Smooth muscle cell (in vitro differentiated cells): ENCODE measurements around the gene KRT15. TPM values are rescaled to one million over a fixed set of nuclear protein-coding genes. Genes with fewer than 3 reads are reported as not detected.

Experiments used
- DNase-seq: peaks from one replicate; lab custom pipeline; 2025; ENCODE audit not compliant: unreplicated experiment; lab: John Stamatoyannopoulos, UW
- H2AFZ ChIP-seq: fragments of 200-600 bp; sonication (generic); 2 replicates; pipeline ENCODE4 v1.6.0; 2016; ENCODE audit warnings: antibody characterized with exemption, low read depth, mild to moderate bottlenecking
- H3F3A ChIP-seq: fragments of 200-600 bp; sonication (generic); 2 replicates; pipeline ENCODE4 v1.6.0; 2017; ENCODE audit warnings: antibody characterized with exemption, low read depth
- H3K27ac ChIP-seq: fragments of 200-600 bp; sonication (generic); 2 replicates; pipeline ENCODE4 v1.5.1; 2016; ENCODE audit warnings: low read depth, mild to moderate bottlenecking
- H3K27me3 ChIP-seq: fragments of 200-600 bp; sonication (generic); 2 replicates; pipeline ENCODE4 v1.6.1; 2016; ENCODE audit warnings: low read depth, mild to moderate bottlenecking
- H3K36me3 ChIP-seq: fragments of 200-600 bp; sonication (generic); 2 replicates; pipeline ENCODE4 v1.5.1; 2016; ENCODE audit warnings: low read depth
- H3K4me1 ChIP-seq: fragments of 200-600 bp; sonication (generic); 2 replicates; pipeline ENCODE4 v1.5.1; 2016; ENCODE audit warnings: low read depth
- H3K4me2 ChIP-seq: fragments of 200-600 bp; sonication (generic); 2 replicates; pipeline ENCODE4 v1.6.0; 2016; ENCODE audit warnings: mild to moderate bottlenecking
- H3K4me3 ChIP-seq: fragments of 200-600 bp; sonication (generic); 2 replicates; pipeline ENCODE4 v1.5.1; 2016; ENCODE audit warnings: mild to moderate bottlenecking
- H3K79me2 ChIP-seq: fragments of 200-600 bp; sonication (generic); 2 replicates; pipeline ENCODE4 v1.6.0; 2016; ENCODE audit warnings: low read depth, mild to moderate bottlenecking
- H3K9ac ChIP-seq: fragments of 200-600 bp; sonication (generic); 2 replicates; pipeline ENCODE4 v1.6.0; 2016; ENCODE audit warnings: low read depth
- H3K9me3 ChIP-seq: fragments of 200-600 bp; sonication (generic); replicated peaks from 2 replicates; pipeline ENCODE4 v1.5.1; 2016; ENCODE audit warnings: low read depth
- H4K20me1 ChIP-seq: fragments of 200-600 bp; sonication (generic); 2 replicates; pipeline ENCODE4 v1.6.0; 2016; ENCODE audit warnings: low read depth
- CTCF ChIP-seq: fragments of 200-600 bp; sonication (generic); IDR thresholded peaks from 2 replicates; pipeline ENCODE4 v1.5.1; 2017; ENCODE audit warnings: borderline replicate concordance, mild to moderate bottlenecking, antibody characterized with exemption; ENCODE audit not compliant: insufficient read depth, poor library complexity, severe bottlenecking
- WGBS: methylation state at CpG from one replicate; pipeline ENCODE4 v1.1.7; 2016; ENCODE audit warnings: low lambda C conversion rate; 5-methylcytosine and 5-hydroxymethylcytosine counted together
- polyA plus RNA-seq: library from polyadenylated mRNA; unstranded; fragments of >200 nt; fragmentation: Nextera tagmentation; extraction: Ambion mirVana; gene quantifications from 2 replicates; pipeline ENCODE4 v1.2.1, GENCODE V29; 2016
- total RNA-seq: library from RNA; depleted of rRNA; stranded (reverse); fragments of >200 nt; gene quantifications from 2 replicates; pipeline ENCODE4 v1.2.3, GENCODE V29; 2014

The KRT15 gene
- total and polyA plus RNA-seq, 2 experiments from 2014 or later, result 0.93 to 1.7 TPM

GRCh38 chr17:41547921-41548843 is 29.5 kb upstream of the KRT15 start:
- peak overlapping the region; percentile 49 for H2AFZ ChIP-seq
- H3K27me3 ChIP-seq, result no peaks in the 10 kb centered on the region
- peak overlapping the region; percentile 83 for H3K27ac ChIP-seq
- peaks cover 24% of the 10 kb centered on the region for H3F3A ChIP-seq
- H3K9me3 ChIP-seq, result no peaks in the 10 kb centered on the region
- peak; percentile 56 for DNase-seq
- H3K4me1 ChIP-seq, result peaks cover 20% of the 10 kb centered on the region
- TF ChIP-seq CTCF, result no peak
- H3K4me2 ChIP-seq, result peak overlapping the region; percentile 76
- H4K20me1 ChIP-seq, result no peaks in the 10 kb centered on the region
- H3K36me3 ChIP-seq, result no peaks in the 10 kb centered on the region
- WGBS, result 36% methylated on average over 23 of the region's 23 CpGs
- peak overlapping the region; percentile 45 for H3K9ac ChIP-seq
- no peak overlapping the region for H3K4me3 ChIP-seq
- no peaks in the 10 kb centered on the region for H3K79me2 ChIP-seq

- 33% methylated on average over 9 of the region's 9 CpGs for WGBS
- Histone ChIP-seq H3K4me3 (no peak overlapping the region), H3K9me3 (no peaks in the 10 kb centered on the region), H3K27ac (peak overlapping the region; percentile 73), H3K79me2 (no peaks in the 10 kb centered on the region), H3K36me3 (no peaks in the 10 kb centered on the region), H2AFZ (no peak overlapping the region), H3K27me3 (no peaks in the 10 kb centered on the region), H3K9ac (no peak overlapping the region), H3K4me2 (no peak overlapping the region), H3F3A (peaks cover 24% of the 10 kb centered on the region), H3K4me1 (peaks cover 20% of the 10 kb centered on the region), H4K20me1 (no peaks in the 10 kb centered on the region)
- TF ChIP-seq CTCF, result no peak
- no peak for DNase-seq
Observed at GRCh38 chr17:41547378-41547841, 28.7 kb upstream of the KRT15 start.

- no peak for TF ChIP-seq CTCF
- no peak overlapping the region for H3K4me3 ChIP-seq
- no peaks in the 10 kb centered on the region for H4K20me1 ChIP-seq
- H3K36me3 ChIP-seq, result no peaks in the 10 kb centered on the region
- 96% methylated on average over 3 of the region's 3 CpGs for WGBS
- DNase-seq, result no peak
- no peak overlapping the region for H3K4me2 ChIP-seq
- no peak overlapping the region for H3K9ac ChIP-seq
- no peaks in the 10 kb centered on the region for H3K27me3 ChIP-seq
- H3F3A ChIP-seq, result peaks cover 24% of the 10 kb centered on the region
- H3K9me3 ChIP-seq, result no peaks in the 10 kb centered on the region
- peaks cover 20% of the 10 kb centered on the region for H3K4me1 ChIP-seq
- H2AFZ ChIP-seq, result no peak overlapping the region
- no peaks in the 10 kb centered on the region for H3K79me2 ChIP-seq
- peak overlapping the region; percentile 73 for H3K27ac ChIP-seq
Observed at GRCh38 chr17:41546819-41547218, 28.1 kb upstream of the KRT15 start.
